Right atrium auricular region (tissue), 2 donors: Measurements from ENCODE around the gene DOCK4. TPM values are rescaled to one million over a fixed set of nuclear protein-coding genes. Genes with fewer than 3 reads are reported as not detected.

Source experiments
- DNase-seq: peaks from one replicate; pipeline ENCODE4 v3.0.0-alpha.2; 2019; ENCODE audit warnings: low spot score
- H3K27ac ChIP-seq, 2 donors: fragments of 200-600 bp; sonication (generic); 1 replicate in 1 of 2; 2 replicates in 1 of 2; pipeline ENCODE4 v1.5.1; 2016 to 2019
- H3K27me3 ChIP-seq, 2 donors: fragments of 200-600 bp; sonication (generic); one replicate each; pipeline versions ENCODE4 v1.5.1 to v1.6.0; 2017 to 2019
- H3K36me3 ChIP-seq: fragments of 200-600 bp; sonication (generic); one replicate; pipeline ENCODE4 v1.5.1; 2016
- H3K4me1 ChIP-seq, 2 donors: fragments of 200-600 bp; sonication (generic); one replicate each; pipeline versions ENCODE4 v1.5.1 to v1.6.0; 2017 to 2019
- H3K4me3 ChIP-seq, 2 donors: fragments of 200-600 bp; sonication (generic); 1 replicate in 1 of 2; 2 replicates in 1 of 2; pipeline ENCODE4 v1.5.1; 2017 to 2019; ENCODE audit warnings: mild to moderate bottlenecking in 1 of 2, moderate library complexity in 1 of 2
- H3K9me3 ChIP-seq, 2 donors: fragments of 200-600 bp; sonication (generic); one replicate each; pipeline ENCODE4 v1.5.1; 2019
- CTCF ChIP-seq, 2 donors: fragments of 200-600 bp; sonication (generic); IDR thresholded peaks; one replicate each; pipeline ENCODE4 v1.5.1; 2019; ENCODE audit warnings: antibody characterized with exemption in 2 of 2
- total RNA-seq, 2 donors: library from RNA; depleted of rRNA; stranded (reverse); fragments of >200 nt; gene quantifications; one replicate each; pipeline ENCODE4 v1.1.0, GENCODE V29; 2016

DOCK4 gene
- total RNA-seq, 2 donors from 2014 or later: 12.3 to 17.8 TPM

- no peak for DNase-seq
- no peaks in the 10 kb centered on the region for H3K27me3 ChIP-seq
- no peaks in the 10 kb centered on the region for H3K9me3 ChIP-seq
- no peak overlapping the region for H3K27ac ChIP-seq
- no peak for TF ChIP-seq CTCF (IDR thresholded peaks at IDR 0.05)
- H3K4me3 ChIP-seq: no peak overlapping the region
- no peaks in the 10 kb centered on the region for H3K36me3 ChIP-seq
- no peaks in the 10 kb centered on the region for H3K4me1 ChIP-seq
These were observed 417.7 kb downstream of the DOCK4 start for GRCh38 chr7:111788286-111789047.

- Histone ChIP-seq H3K27me3 (no peaks in the 10 kb centered on the region), H3K27ac (no peak overlapping the region), H3K4me1 (no peaks in the 10 kb centered on the region), H3K4me3 (no peak overlapping the region), H3K9me3 (no peaks in the 10 kb centered on the region), H3K36me3 (no peaks in the 10 kb centered on the region)
- no peak for DNase-seq
- TF ChIP-seq CTCF (IDR thresholded peaks at IDR 0.05): no peak
These were observed 418.5 kb downstream of the DOCK4 start for GRCh38 chr7:111787741-111788140.

GRCh38 chr7:111787099-111787498, 419.1 kb downstream of the DOCK4 start:
- Histone ChIP-seq H3K27ac (no peak overlapping the region), H3K4me1 (no peaks in the 10 kb centered on the region), H3K4me3 (no peak overlapping the region), H3K36me3 (no peaks in the 10 kb centered on the region), H3K27me3 (no peaks in the 10 kb centered on the region), H3K9me3 (no peaks in the 10 kb centered on the region)
- TF ChIP-seq CTCF (IDR thresholded peaks at IDR 0.05): no peak
- no peak for DNase-seq

- no peaks in the 10 kb centered on the region for H3K9me3 ChIP-seq
- DNase-seq: no peak
- TF ChIP-seq CTCF (IDR thresholded peaks at IDR 0.05): no peak
- H3K27me3 ChIP-seq: no peaks in the 10 kb centered on the region
- no peaks in the 10 kb centered on the region for H3K36me3 ChIP-seq
- no peaks in the 10 kb centered on the region for H3K4me1 ChIP-seq
- no peak overlapping the region for H3K27ac ChIP-seq
- H3K4me3 ChIP-seq: no peak overlapping the region
These were observed 421.1 kb downstream of the DOCK4 start for GRCh38 chr7:111785076-111785475.

GRCh38 chr7:111784296-111784695, 421.9 kb downstream of the DOCK4 start:
- DNase-seq: no peak
- Histone ChIP-seq H3K9me3 (no peaks in the 10 kb centered on the region), H3K27me3 (no peaks in the 10 kb centered on the region), H3K27ac (no peak overlapping the region), H3K4me1 (no peaks in the 10 kb centered on the region), H3K36me3 (no peaks in the 10 kb centered on the region), H3K4me3 (no peak overlapping the region)
- TF ChIP-seq CTCF (IDR thresholded peaks at IDR 0.05): no peak

- no peak for TF ChIP-seq CTCF (IDR thresholded peaks at IDR 0.05)
- Histone ChIP-seq H3K27me3 (no peaks in the 10 kb centered on the region), H3K4me1 (no peaks in the 10 kb centered on the region), H3K9me3 (no peaks in the 10 kb centered on the region), H3K27ac (no peak overlapping the region), H3K4me3 (no peak overlapping the region), H3K36me3 (no peaks in the 10 kb centered on the region)
- no peak for DNase-seq
These were observed 422.3 kb downstream of the DOCK4 start for GRCh38 chr7:111783854-111784253.
